T-helper 17 cell (primary cell): Measurements from ENCODE around the gene HEATR5A. TPM values are rescaled to one million over a fixed set of nuclear protein-coding genes. Genes with fewer than 3 reads are reported as not detected.
A peak's percentile ranks its signal among the peaks of the same experiment; 100 is the strongest.
"Not testable (repeated sequence)": the region's sequence is repeated elsewhere in the genome, so short reads cannot be mapped to it uniquely, and the experiment has no call there.

Experiments used
- ATAC-seq: fragments of 150-1000 bp; cut with Tn5 transposase; 2 replicates; pipeline ENCODE4 v1.10.0; 2021; ENCODE audit warnings: mild to moderate bottlenecking, moderate library complexity
- DNase-seq, 3 donors: peaks; one replicate each; pipeline versions ENCODE4 v3.0.0 to v3.0.0-alpha.2; 2020 to 2021
- H3K9me3 ChIP-seq: one replicate; pipeline ENCODE4 v1.7.0; 2013; ENCODE audit warnings: low read length, mild to moderate bottlenecking; ENCODE audit not compliant: control insufficient read depth, poor library complexity, severe bottlenecking
- H3K27ac Mint-ChIP-seq: one replicate; pipeline ENCODE4 v1.8.0; 2022; ENCODE audit warnings: mild to moderate bottlenecking, moderate library complexity, mixed read lengths
- H3K27me3 Mint-ChIP-seq: one replicate; pipeline ENCODE4 v1.8.0; 2022; ENCODE audit warnings: mixed read lengths
- H3K36me3 Mint-ChIP-seq: one replicate; pipeline ENCODE4 v1.8.0; 2022; ENCODE audit warnings: low read depth, mixed read lengths
- H3K4me1 Mint-ChIP-seq: one replicate; pipeline ENCODE4 v1.8.0; 2022; ENCODE audit warnings: mild to moderate bottlenecking, mixed read lengths
- H3K4me3 Mint-ChIP-seq: one replicate; pipeline ENCODE4 v1.8.0; 2022; ENCODE audit warnings: mild to moderate bottlenecking, moderate library complexity, mixed read lengths
- total RNA-seq, 4 donors: library from RNA in 2 of 4; stranded (reverse) in 2 of 4; gene quantifications; one replicate each; pipeline ENCODE4 v1.2.3 and lab custom pipeline; 2022 to 2026

The HEATR5A gene
- total RNA-seq, 2 donors from 2014 or later: 7.9 to 8.3 TPM

- DNase-seq: no peak
- no peaks in the 10 kb centered on the region for H3K36me3 Mint-ChIP-seq
- H3K27ac Mint-ChIP-seq: no peak overlapping the region
- H3K27me3 Mint-ChIP-seq: no peaks in the 10 kb centered on the region
- no peak for ATAC-seq
- H3K4me3 Mint-ChIP-seq: no peak overlapping the region
- no peaks in the 10 kb centered on the region for H3K4me1 Mint-ChIP-seq
- no peaks in the 10 kb centered on the region for H3K9me3 ChIP-seq
Observed at GRCh38 chr14:31323419-31323818, 96.9 kb downstream of the HEATR5A start.

DNA sequence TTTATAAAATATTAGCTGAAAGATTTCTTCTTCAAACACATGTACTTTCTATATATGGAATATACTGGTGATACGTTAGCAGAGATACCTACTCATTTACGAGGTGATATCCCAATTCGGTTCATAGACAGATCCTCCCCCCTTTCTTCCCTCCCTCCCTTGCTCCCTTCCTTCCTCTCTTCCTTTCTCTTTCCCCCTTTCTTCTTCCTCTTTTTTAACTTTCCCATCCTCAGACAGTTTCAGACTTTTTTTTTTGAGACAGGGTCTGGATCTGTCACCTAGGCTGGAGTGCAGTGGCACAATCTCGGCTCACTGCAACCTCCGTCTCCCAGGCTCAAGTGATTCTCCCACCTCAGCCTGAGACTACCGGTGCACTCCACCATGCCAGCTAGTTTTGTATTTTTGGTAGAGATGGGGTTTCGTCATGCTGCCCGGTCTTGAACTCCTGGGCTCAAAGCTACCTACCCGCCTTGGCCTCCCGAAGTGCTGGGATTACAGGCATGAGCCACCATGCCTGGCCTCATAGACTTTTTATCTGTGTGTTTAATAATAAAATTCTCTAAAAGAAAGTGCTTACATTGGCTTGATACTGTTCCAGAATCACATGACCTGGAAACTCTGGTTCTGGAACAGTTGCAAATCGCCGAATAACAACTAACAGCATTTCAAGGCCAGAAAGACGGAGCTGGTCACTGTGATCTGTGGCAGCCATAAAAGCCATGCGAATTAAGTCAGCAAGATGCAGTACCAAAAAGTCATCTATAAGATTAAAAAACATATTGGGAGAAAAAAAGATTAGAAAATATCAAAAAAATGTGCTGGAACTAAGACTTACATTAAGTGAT lies 99.2 kb downstream of the HEATR5A start:
- ATAC-seq (no peak), DNase-seq (no peak)
- H3K4me3 Mint-ChIP-seq: no peak overlapping the region
- no peaks in the 10 kb centered on the region for H3K36me3 Mint-ChIP-seq
- H3K27ac Mint-ChIP-seq: no peak overlapping the region
- no peaks in the 10 kb centered on the region for H3K4me1 Mint-ChIP-seq
- H3K9me3 ChIP-seq: no peaks in the 10 kb centered on the region
- H3K27me3 Mint-ChIP-seq: no peaks in the 10 kb centered on the region

DNA sequence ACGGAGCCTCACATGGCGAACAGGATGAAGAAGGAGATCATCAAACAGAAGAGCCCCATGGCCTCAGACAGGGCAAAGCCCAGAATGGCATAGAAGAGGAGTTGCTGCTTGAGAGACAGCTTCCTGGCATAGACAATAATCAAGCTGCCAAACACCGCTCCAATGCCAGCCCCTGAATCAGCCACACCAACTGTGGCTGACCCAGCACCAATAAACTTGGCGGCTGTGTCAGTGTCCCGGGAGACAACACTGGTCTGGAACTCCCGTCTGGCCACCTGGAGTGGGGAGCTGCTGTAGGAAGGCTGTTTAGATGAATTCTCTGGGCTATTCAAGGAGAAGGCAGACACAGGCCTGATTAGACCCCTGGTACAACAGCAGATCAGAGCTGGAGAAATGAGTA lies 100.1 kb downstream of the HEATR5A start:
- H3K4me3 Mint-ChIP-seq: no peak overlapping the region
- no peak overlapping the region for H3K27ac Mint-ChIP-seq
- H3K9me3 ChIP-seq: no peaks in the 10 kb centered on the region
- DNase-seq (no peak), ATAC-seq (no peak)
- H3K36me3 Mint-ChIP-seq: no peaks in the 10 kb centered on the region
- no peaks in the 10 kb centered on the region for H3K27me3 Mint-ChIP-seq
- no peaks in the 10 kb centered on the region for H3K4me1 Mint-ChIP-seq

GRCh38 chr14:31319701-31320100 lies 100.6 kb downstream of the HEATR5A start:
- no peaks in the 10 kb centered on the region for H3K36me3 Mint-ChIP-seq
- H3K27ac Mint-ChIP-seq: no peak overlapping the region
- no peaks in the 10 kb centered on the region for H3K27me3 Mint-ChIP-seq
- no peak for DNase-seq
- no peak for ATAC-seq
- H3K4me3 Mint-ChIP-seq: no peak overlapping the region
- H3K4me1 Mint-ChIP-seq: no peaks in the 10 kb centered on the region
- H3K9me3 ChIP-seq: no peaks in the 10 kb centered on the region

GRCh38 chr14:31312934-31313333 lies 107.4 kb downstream of the HEATR5A start:
- no peak overlapping the region for H3K4me3 Mint-ChIP-seq
- no peaks in the 10 kb centered on the region for H3K27me3 Mint-ChIP-seq
- DNase-seq: no peak
- H3K4me1 Mint-ChIP-seq: no peaks in the 10 kb centered on the region
- H3K36me3 Mint-ChIP-seq: peaks cover 5% of the 10 kb centered on the region
- H3K27ac Mint-ChIP-seq: no peak overlapping the region
- ATAC-seq: no peak
- H3K9me3 ChIP-seq: no peaks in the 10 kb centered on the region

- H3K4me3 Mint-ChIP-seq, ATAC-seq, H3K27ac Mint-ChIP-seq, H3K9me3 ChIP-seq, H3K4me1 Mint-ChIP-seq, H3K27me3 Mint-ChIP-seq, H3K36me3 Mint-ChIP-seq, DNase-seq: not testable (repeated sequence)
Observed at GRCh38 chr14:31312370-31312769, 108.0 kb downstream of the HEATR5A start.

- ATAC-seq (no peak), DNase-seq (no peak)
- no peak overlapping the region for H3K4me3 Mint-ChIP-seq
- no peak overlapping the region for H3K27ac Mint-ChIP-seq
- H3K27me3 Mint-ChIP-seq: no peaks in the 10 kb centered on the region
- H3K4me1 Mint-ChIP-seq: no peaks in the 10 kb centered on the region
- peaks cover 9% of the 10 kb centered on the region for H3K36me3 Mint-ChIP-seq
- H3K9me3 ChIP-seq: no peaks in the 10 kb centered on the region
Observed at GRCh38 chr14:31307618-31308017, 112.7 kb downstream of the HEATR5A start.

DNA sequence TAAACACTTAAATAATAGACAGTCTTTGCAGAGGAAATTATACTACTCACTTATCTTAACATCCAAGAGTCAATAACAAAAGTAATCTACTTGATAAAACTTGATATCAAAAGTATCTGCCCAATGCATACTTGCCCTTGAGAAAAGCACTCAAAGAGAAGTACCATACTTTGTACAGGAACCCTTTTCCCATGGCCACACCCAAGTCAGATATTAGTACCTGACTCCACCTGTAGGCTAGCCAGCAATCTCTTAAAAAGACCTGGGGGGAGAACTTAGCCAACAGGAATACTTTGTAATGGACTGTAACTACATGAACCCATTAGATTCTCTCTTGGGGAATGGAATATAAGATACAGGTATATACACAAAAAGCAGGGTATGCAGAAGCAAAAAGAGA lies 113.2 kb downstream of the HEATR5A start:
- Mint-ChIP-seq H3K27me3 (no peaks in the 10 kb centered on the region), H3K36me3 (peaks cover 9% of the 10 kb centered on the region), H3K27ac (no peak overlapping the region), H3K4me1 (no peaks in the 10 kb centered on the region), H3K4me3 (no peak overlapping the region)
- no peaks in the 10 kb centered on the region for H3K9me3 ChIP-seq
- DNase-seq: no peak
- no peak for ATAC-seq

DNA sequence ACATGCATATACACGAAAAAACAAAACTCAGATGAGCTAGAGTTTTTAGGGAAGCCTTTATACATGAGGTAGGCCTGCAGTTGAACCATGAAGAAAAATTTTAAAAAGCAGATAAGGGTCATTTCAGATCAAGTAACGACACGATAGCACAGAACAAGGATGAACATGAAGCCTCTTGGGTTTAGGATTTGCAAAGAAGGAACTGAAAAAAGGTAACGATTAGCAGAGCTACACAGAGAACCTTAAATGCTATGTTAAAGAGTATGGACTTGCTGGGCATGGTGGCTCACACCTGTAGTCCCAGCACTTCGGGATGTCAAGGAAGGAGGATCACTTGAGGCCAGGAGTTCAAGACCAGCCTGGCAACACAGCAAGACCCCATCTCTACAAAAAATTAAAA lies 116.7 kb downstream of the HEATR5A start:
- H3K36me3 Mint-ChIP-seq: peaks cover 12% of the 10 kb centered on the region
- no peak overlapping the region for H3K4me3 Mint-ChIP-seq
- ATAC-seq: no peak

GRCh38 chr14:31300883-31301282 lies 119.5 kb downstream of the HEATR5A start:
- Mint-ChIP-seq H3K4me3 (no peak overlapping the region), H3K36me3 (peaks cover 11% of the 10 kb centered on the region), H3K27me3 (no peaks in the 10 kb centered on the region), H3K4me1 (peaks cover 3% of the 10 kb centered on the region), H3K27ac (no peak overlapping the region)
- no peak for DNase-seq
- ATAC-seq: no peak
- no peaks in the 10 kb centered on the region for H3K9me3 ChIP-seq

More for the DNA sequence above, 116.7 kb downstream of the HEATR5A start:
- H3K4me1 Mint-ChIP-seq: peaks cover 1% of the 10 kb centered on the region
- H3K27ac Mint-ChIP-seq: peak overlapping the region; percentile 4
- no peak for DNase-seq
- no peaks in the 10 kb centered on the region for H3K27me3 Mint-ChIP-seq
- H3K9me3 ChIP-seq: no peaks in the 10 kb centered on the region

DNA sequence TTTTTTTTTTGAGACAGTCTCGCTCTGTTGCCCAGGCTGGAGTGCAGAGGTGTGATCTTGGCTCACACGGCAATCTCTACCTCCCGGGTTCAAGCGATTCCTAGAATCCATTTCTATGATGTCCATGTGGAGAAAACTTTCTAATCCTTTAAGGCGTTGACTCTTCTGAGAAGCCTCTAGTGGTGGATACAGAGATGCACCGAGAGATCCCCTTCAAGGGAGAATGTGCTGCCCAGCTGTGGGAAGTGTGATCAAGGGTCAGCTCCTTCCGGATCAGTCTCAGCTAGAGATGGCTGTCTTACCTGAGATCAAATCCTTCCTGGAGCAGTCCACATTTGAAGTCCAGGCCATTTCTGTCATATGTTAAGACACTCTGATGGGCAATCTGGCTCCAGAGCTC lies 120.1 kb downstream of the HEATR5A start:
- Mint-ChIP-seq H3K4me3 (no peak overlapping the region), H3K36me3 (peaks cover 11% of the 10 kb centered on the region), H3K27ac (no peak overlapping the region), H3K27me3 (no peaks in the 10 kb centered on the region), H3K4me1 (peaks cover 3% of the 10 kb centered on the region)
- DNase-seq (no peak), ATAC-seq (no peak)
- no peaks in the 10 kb centered on the region for H3K9me3 ChIP-seq

GRCh38 chr14:31297701-31298344 lies 122.5 kb downstream of the HEATR5A start:
- ATAC-seq (no peak), DNase-seq (no peak)
- Mint-ChIP-seq H3K4me1 (peaks cover 3% of the 10 kb centered on the region), H3K27ac (no peak overlapping the region), H3K4me3 (no peak overlapping the region), H3K27me3 (no peaks in the 10 kb centered on the region), H3K36me3 (peaks cover 9% of the 10 kb centered on the region)
- H3K9me3 ChIP-seq: no peaks in the 10 kb centered on the region

- Mint-ChIP-seq H3K36me3 (peaks cover 9% of the 10 kb centered on the region), H3K27me3 (no peaks in the 10 kb centered on the region), H3K27ac (peak overlapping the region; percentile 4), H3K4me1 (peaks cover 3% of the 10 kb centered on the region), H3K4me3 (no peak overlapping the region)
- H3K9me3 ChIP-seq: no peaks in the 10 kb centered on the region
- no peak for DNase-seq
- no peak for ATAC-seq
Observed at GRCh38 chr14:31297112-31297511, 123.2 kb downstream of the HEATR5A start.
